IPS DF 6.9 (cell line): ENCODE measurements around the gene KIAA0930.

Experiments used
- DNase-seq: peaks from one replicate; pipeline ENCODE4 v3.0.0-alpha.2; 2013; ENCODE audit warnings: low read depth, low spot score
- H3K27ac ChIP-seq: one replicate; pipeline ENCODE4 v1.5.1; 2013; ENCODE audit warnings: low read length, control low read depth
- H3K27me3 ChIP-seq: 2 replicates; pipeline ENCODE4 v1.6.1; 2013; ENCODE audit warnings: mild to moderate bottlenecking, low read length; ENCODE audit not compliant: control insufficient read depth, insufficient read depth
- H3K36me3 ChIP-seq: 2 replicates; pipeline ENCODE4 v1.6.1; 2013; ENCODE audit warnings: low read length; ENCODE audit not compliant: control insufficient read depth, insufficient read depth
- H3K4me1 ChIP-seq: 2 replicates; pipeline ENCODE4 v1.6.1; 2013; ENCODE audit warnings: low read length; ENCODE audit not compliant: control insufficient read depth, insufficient read depth
- H3K4me3 ChIP-seq: 2 replicates; pipeline ENCODE4 v1.5.1; 2013; ENCODE audit warnings: mild to moderate bottlenecking, low read length
- H3K9me3 ChIP-seq: 2 replicates; pipeline ENCODE4 v1.6.1; 2013; ENCODE audit warnings: low read length, inconsistent platforms; ENCODE audit not compliant: control insufficient read depth, insufficient read depth
- WGBS: extraction: QIAGEN DNeasy Blood & Tissue Kit; methylation state at CpG from one replicate; pipeline ENCODE4 v1.1.7; 2013; ENCODE audit warnings: mixed read lengths, missing lambda C conversion rate; ENCODE audit not compliant: insufficient read length, insufficient coverage; 5-methylcytosine and 5-hydroxymethylcytosine counted together

KIAA0930 gene

GRCh38 chr22:45246060-45246985 is 5.6 kb upstream of the KIAA0930 start:
- Histone ChIP-seq H3K27ac (no peak overlapping the region), H3K4me1 (no peaks in the 10 kb centered on the region; the same call in 1 of the 2 replicates), H3K9me3 (no peaks in the 10 kb centered on the region), H3K4me3 (no peak overlapping the region), H3K27me3 (no peaks in the 10 kb centered on the region), H3K36me3 (no peaks in the 10 kb centered on the region)
- DNase-seq = no peak
- no CpG with 5 or more reads among the region's 13 CpGs for WGBS

DNA sequence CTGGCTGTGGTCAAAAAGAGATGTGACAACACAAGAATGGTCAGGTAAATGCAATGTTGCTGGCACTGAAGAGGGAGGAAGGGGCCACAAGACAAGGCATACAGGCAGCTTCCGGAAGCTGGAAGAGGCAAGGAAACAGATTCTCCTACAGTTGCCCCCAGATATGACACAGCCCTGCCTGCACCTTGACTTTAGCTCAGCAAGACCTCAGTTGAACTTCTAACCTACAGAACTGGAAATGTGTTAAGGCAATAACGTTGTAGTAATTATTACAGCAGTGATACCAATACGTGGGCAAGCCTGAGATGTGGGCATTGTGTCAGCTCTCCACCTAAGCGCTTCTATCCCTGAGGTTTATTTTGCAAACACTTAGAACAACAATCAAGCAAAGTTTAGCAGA is 4.2 kb upstream of the KIAA0930 start:
- Histone ChIP-seq H3K36me3 (no peaks in the 10 kb centered on the region), H3K27ac (no peak overlapping the region), H3K4me1 (no peaks in the 10 kb centered on the region; the same call in 1 of the 2 replicates), H3K9me3 (no peaks in the 10 kb centered on the region), H3K4me3 (no peak overlapping the region), H3K27me3 (no peaks in the 10 kb centered on the region)
- DNase-seq = no peak
- no CpG with 5 or more reads among the region's 4 CpGs for WGBS

- no peak overlapping the region for H3K27ac ChIP-seq
- WGBS = no CpG with 5 or more reads among the region's 7 CpGs
- no peaks in the 10 kb centered on the region for H3K36me3 ChIP-seq
- no peaks in the 10 kb centered on the region for H3K27me3 ChIP-seq
- no peak for DNase-seq
- H3K4me1 ChIP-seq = peaks cover 5% of the 10 kb centered on the region
- no peak overlapping the region for H3K4me3 ChIP-seq
- no peaks in the 10 kb centered on the region for H3K9me3 ChIP-seq
Measured at GRCh38 chr22:45242778-45243191, 2.1 kb upstream of the KIAA0930 start.

- Histone ChIP-seq H3K27ac (no peak overlapping the region), H3K4me3 (peak overlapping the region; percentile 53), H3K27me3 (no peaks in the 10 kb centered on the region), H3K9me3 (no peaks in the 10 kb centered on the region), H3K36me3 (no peaks in the 10 kb centered on the region), H3K4me1 (peaks cover 5% of the 10 kb centered on the region)
- DNase-seq = no peak
- no CpG with 5 or more reads among the region's 73 CpGs for WGBS
Measured at GRCh38 chr22:45240104-45240809, 437 bp downstream of the KIAA0930 start.

GRCh38 chr22:45239681-45240051 is 1.0 kb downstream of the KIAA0930 start:
- H3K4me3 ChIP-seq = peak overlapping the region; percentile 53; the same call in 1 of the 2 replicates
- H3K36me3 ChIP-seq = no peaks in the 10 kb centered on the region
- DNase-seq = no peak
- no peaks in the 10 kb centered on the region for H3K27me3 ChIP-seq
- peaks cover 5% of the 10 kb centered on the region for H3K4me1 ChIP-seq
- no peak overlapping the region for H3K27ac ChIP-seq
- H3K9me3 ChIP-seq = no peaks in the 10 kb centered on the region
- no CpG with 5 or more reads among the region's 8 CpGs for WGBS

DNA sequence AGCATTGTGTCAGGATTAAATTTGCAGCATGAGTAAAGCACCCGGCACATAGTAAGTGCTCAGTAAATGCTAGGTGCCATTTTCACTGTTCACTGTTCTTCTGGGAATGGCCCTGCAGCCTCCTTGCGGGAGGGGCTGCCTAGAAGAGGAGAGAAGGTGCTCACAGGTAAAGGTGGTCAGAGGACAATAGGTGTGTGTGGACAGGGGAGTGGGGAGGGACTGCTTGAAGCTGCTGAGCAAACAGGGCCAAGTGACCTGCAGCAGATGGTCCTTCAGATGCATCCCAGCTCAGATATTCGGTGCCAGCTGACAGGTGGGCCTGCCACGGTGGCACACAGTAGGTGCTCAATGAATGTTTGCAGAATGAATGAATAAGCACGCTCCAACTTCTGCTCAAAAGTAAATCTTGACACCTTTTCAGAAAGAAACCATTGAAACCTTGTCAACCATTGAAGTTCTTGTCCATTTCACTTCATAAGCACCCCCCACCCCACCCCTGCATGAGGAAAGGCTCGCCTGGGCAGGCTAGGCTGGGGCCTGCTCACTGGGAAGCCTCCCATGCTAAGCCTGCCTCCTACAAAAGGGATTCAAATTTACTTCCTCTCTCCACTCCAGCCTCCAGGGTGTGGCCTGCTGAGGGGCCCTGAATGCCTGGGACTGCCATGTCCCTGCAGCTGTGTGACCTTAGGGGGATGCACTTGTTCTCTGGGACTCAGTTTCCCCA is 1.6 kb downstream of the KIAA0930 start:
- Histone ChIP-seq H3K36me3 (no peaks in the 10 kb centered on the region), H3K4me1 (peaks cover 5% of the 10 kb centered on the region), H3K9me3 (no peaks in the 10 kb centered on the region), H3K4me3 (no peak overlapping the region), H3K27ac (no peak overlapping the region), H3K27me3 (no peaks in the 10 kb centered on the region)
- DNase-seq = no peak
- WGBS = no CpG with 5 or more reads among the region's 6 CpGs

- H3K27ac ChIP-seq = no peak overlapping the region
- no peaks in the 10 kb centered on the region for H3K27me3 ChIP-seq
- no peak overlapping the region for H3K4me3 ChIP-seq
- WGBS = no CpG with 5 or more reads among the region's 18 CpGs
- H3K36me3 ChIP-seq = no peaks in the 10 kb centered on the region
- no peaks in the 10 kb centered on the region for H3K9me3 ChIP-seq
- no peak for DNase-seq
- peaks cover 5% of the 10 kb centered on the region for H3K4me1 ChIP-seq
Measured at GRCh38 chr22:45238076-45238956, 2.4 kb downstream of the KIAA0930 start.

DNA sequence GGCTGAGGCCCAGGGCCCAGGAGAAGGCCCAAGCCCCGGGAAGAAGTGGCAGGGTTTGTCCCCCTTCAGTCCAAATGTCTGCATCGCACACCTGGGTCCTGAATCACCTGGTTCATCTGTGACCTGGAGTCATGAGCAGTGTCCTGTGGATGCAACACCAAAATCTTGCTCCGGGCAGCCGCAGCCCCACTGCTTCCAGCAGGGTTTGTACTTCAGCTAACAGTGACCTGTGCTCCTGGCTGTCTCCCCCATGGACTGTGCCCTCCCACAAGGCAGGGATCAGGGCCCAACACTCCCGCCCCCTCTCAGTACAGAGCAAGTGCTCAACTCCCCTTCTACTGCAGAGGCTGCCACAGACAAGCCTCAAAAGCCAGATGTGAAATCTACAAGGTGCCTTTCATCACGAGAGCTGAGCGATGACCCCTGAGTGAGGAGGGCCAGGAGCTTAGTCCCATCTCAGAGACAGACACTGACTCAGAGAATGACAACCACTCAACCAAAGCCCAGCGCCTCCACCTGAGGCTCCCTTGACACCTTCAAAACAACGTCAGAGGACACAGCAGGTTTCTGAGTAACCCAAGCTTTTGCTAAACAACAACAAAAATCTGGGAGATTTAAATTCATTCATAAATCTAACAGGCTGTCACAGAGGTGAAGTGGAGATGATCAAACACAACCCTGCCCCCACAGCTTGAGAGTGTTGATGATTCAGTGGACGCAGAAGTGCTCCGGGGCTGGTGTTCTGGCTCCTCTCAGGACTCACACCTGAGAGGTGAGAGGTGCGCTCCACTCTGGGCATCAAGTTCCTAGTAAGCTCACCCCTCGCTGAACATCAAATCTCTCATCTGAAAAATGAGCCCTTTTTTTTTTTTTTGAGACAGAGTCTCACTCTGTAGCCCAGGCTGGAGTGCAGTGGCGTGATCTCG is 3.4 kb downstream of the KIAA0930 start:
- H3K27ac ChIP-seq = no peak overlapping the region
- H3K9me3 ChIP-seq = no peaks in the 10 kb centered on the region
- H3K27me3 ChIP-seq = no peaks in the 10 kb centered on the region
- WGBS = no CpG with 5 or more reads among the region's 15 CpGs
- H3K4me1 ChIP-seq = peaks cover 5% of the 10 kb centered on the region
- DNase-seq = no peak
- no peak overlapping the region for H3K4me3 ChIP-seq
- no peaks in the 10 kb centered on the region for H3K36me3 ChIP-seq

GRCh38 chr22:45235851-45236342 is 4.8 kb downstream of the KIAA0930 start:
- no peak overlapping the region for H3K4me3 ChIP-seq
- H3K27me3 ChIP-seq = no peaks in the 10 kb centered on the region
- WGBS = no CpG with 5 or more reads among the region's 20 CpGs
- DNase-seq = no peak
- no peak overlapping the region for H3K27ac ChIP-seq
- H3K36me3 ChIP-seq = no peaks in the 10 kb centered on the region
- no peaks in the 10 kb centered on the region for H3K9me3 ChIP-seq
- H3K4me1 ChIP-seq = peaks cover 5% of the 10 kb centered on the region
